NCI-H2227 treated with DMSO at 0.1 percent for 48 hours (cell line): ENCODE measurements around the gene ADM2.
"Not testable (repeated sequence)": the region's sequence is repeated elsewhere in the genome, so short reads cannot be mapped to it uniquely, and the experiment has no call there.

Experiments
- DNase-seq: peaks from one replicate; lab custom pipeline; 2025; lab: John Stamatoyannopoulos, UW

The ADM2 gene

GRCh38 chr22:50525858-50526107, 44.4 kb downstream of the ADM2 start:
- DNase-seq = no peak

GRCh38 chr22:50526108-50526833, 44.9 kb downstream of the ADM2 start:
- DNase-seq = peak; percentile 38

GRCh38 chr22:50526834-50527801, 45.8 kb downstream of the ADM2 start:
- DNase-seq = no peak

GRCh38 chr22:50527921-50528681, 46.8 kb downstream of the ADM2 start:
- DNase-seq = no peak

GRCh38 chr22:50528682-50529415, 47.5 kb downstream of the ADM2 start:
- no peak for DNase-seq

GRCh38 chr22:50529416-50529896, 48.1 kb downstream of the ADM2 start:
- no peak for DNase-seq

- no peak for DNase-seq
Measured at GRCh38 chr22:50529897-50530579, 48.7 kb downstream of the ADM2 start, which contains the start of gene TYMP. TSS of gene TYMP (minus strand) at chr22:50530012. CDS start at chr22:50529709, 303 bp downstream.

- no peak for DNase-seq
Measured at GRCh38 chr22:50530580-50530876, 49.2 kb downstream of the ADM2 start.

- DNase-seq = no peak
Measured at GRCh38 chr22:50530877-50531545, 49.7 kb downstream of the ADM2 start.

- DNase-seq = peak; percentile 24
Measured at GRCh38 chr22:50531546-50531961, 50.2 kb downstream of the ADM2 start.

GRCh38 chr22:50531962-50532674, 50.8 kb downstream of the ADM2 start:
- peak; percentile 24 for DNase-seq

- DNase-seq = no peak
Measured at GRCh38 chr22:50532824-50533796, 51.8 kb downstream of the ADM2 start.

GRCh38 chr22:50533856-50534711, 52.7 kb downstream of the ADM2 start:
- DNase-seq = not testable (repeated sequence)

- no peak for DNase-seq
Measured at GRCh38 chr22:50535113-50535512, 53.8 kb downstream of the ADM2 start.
